DOHH2 (cell line): ENCODE data around the gene STXBP4.

Source experiments
- CTCF ChIP-seq: fragments of 200-600 bp; sonication (generic); IDR thresholded peaks from one replicate; pipeline ENCODE4 v1.5.1; 2014; ENCODE audit warnings: antibody characterized with exemption, mild to moderate bottlenecking, low read depth, low read length; ENCODE audit not compliant: poor library complexity, severe bottlenecking
- EZH2phosphoT487 ChIP-seq: fragments of 200-600 bp; sonication (generic); IDR thresholded peaks from 2 replicates; pipeline ENCODE4 v1.6.1; 2017; ENCODE audit warnings: borderline replicate concordance, mild to moderate bottlenecking, antibody characterized with exemption, low read length, moderate library complexity, mixed read lengths

- TF ChIP-seq CTCF = no peak
- no peak for TF ChIP-seq EZH2phosphoT487
Measured at GRCh38 chr17:54996441-54996840, 27.9 kb downstream of the STXBP4 start.
